OCI-LY7 (cell line): ENCODE measurements around the gene DKK3.

ENCODE experiments used
- CTCF ChIP-seq: fragments of 200-600 bp; sonication (generic); conservative IDR thresholded peaks from 2 replicates; pipeline ENCODE4 v1.5.1; 2014; ENCODE audit warnings: mild to moderate bottlenecking, antibody characterized with exemption, low read length, moderate library complexity, mixed read lengths
- EZH2phosphoT487 ChIP-seq: fragments of 200-600 bp; sonication (generic); IDR thresholded peaks from 2 replicates; pipeline ENCODE4 v1.6.1; 2018; ENCODE audit warnings: low read depth, borderline replicate concordance, mild to moderate bottlenecking, mixed run types, antibody characterized with exemption, low read length, moderate library complexity, mixed read lengths

- TF ChIP-seq EZH2phosphoT487 (no peak), CTCF (no peak)
Measured at GRCh38 chr11:11980841-11981308, 27.6 kb downstream of the DKK3 start.
